ENCODE results near the gene TNFRSF1B.

DNA sequence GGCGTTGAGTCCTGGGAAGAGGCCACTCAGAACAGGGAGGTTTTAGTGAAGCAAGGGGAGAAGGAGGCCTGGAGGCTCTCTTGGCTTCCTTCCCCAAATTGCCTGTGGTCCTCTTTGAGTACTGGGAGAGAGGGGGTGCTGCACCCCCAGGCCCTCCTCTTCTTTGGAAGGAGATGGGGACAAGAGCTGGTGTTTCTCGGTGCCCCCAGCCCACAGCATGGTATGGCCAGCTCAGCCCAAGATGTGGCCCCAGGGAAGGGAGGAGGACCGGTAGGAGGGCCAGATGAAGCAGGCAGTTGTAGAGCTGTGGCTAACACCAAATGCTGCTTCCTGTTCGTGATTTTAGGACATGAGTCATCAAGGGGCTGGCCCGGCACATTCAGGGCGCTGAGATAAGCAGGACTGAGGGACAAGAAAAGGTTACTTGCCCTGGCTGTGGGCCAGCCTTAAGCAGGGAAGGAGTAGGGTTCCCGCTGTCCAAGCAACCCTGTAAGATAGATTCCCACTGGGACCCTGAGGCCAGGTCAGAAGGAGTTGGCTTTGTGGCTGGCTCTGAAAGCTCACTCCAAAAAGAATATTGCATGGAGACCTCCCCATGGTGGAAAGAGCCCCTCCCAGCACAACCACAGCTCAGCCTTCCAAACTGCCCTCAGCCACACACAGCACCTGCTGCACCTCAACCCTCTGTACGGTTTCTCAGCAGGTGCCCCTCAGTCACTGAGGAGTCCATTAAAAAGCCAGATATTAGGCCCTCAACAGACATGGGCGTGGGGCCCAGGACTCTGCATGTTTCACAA is 4.9 kb upstream of the TNFRSF1B start:
- TF ChIP-seq, protein P1, sequence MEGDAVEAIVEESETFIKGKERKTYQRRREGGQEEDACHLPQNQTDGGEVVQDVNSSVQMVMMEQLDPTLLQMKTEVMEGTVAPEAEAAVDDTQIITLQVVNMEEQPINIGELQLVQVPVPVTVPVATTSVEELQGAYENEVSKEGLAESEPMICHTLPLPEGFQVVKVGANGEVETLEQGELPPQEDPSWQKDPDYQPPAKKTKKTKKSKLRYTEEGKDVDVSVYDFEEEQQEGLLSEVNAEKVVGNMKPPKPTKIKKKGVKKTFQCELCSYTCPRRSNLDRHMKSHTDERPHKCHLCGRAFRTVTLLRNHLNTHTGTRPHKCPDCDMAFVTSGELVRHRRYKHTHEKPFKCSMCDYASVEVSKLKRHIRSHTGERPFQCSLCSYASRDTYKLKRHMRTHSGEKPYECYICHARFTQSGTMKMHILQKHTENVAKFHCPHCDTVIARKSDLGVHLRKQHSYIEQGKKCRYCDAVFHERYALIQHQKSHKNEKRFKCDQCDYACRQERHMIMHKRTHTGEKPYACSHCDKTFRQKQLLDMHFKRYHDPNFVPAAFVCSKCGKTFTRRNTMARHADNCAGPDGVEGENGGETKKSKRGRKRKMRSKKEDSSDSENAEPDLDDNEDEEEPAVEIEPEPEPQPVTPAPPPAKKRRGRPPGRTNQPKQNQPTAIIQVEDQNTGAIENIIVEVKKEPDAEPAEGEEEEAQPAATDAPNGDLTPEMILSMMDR (IDR thresholded peaks at IDR 0.05; ENCODE audit: borderline replicate concordance, extremely low read depth, low read length, poor library complexity, severe bottlenecking): no peak
- TF ChIP-seq EZH2 (IDR thresholded peaks at IDR 0.05; ENCODE audit: borderline replicate concordance, low read depth, low read length, severe bottlenecking): no peak

All from DND-41 (cell line).